ENCODE measurements around the gene KCNK7.

The KCNK7 gene

DNA sequence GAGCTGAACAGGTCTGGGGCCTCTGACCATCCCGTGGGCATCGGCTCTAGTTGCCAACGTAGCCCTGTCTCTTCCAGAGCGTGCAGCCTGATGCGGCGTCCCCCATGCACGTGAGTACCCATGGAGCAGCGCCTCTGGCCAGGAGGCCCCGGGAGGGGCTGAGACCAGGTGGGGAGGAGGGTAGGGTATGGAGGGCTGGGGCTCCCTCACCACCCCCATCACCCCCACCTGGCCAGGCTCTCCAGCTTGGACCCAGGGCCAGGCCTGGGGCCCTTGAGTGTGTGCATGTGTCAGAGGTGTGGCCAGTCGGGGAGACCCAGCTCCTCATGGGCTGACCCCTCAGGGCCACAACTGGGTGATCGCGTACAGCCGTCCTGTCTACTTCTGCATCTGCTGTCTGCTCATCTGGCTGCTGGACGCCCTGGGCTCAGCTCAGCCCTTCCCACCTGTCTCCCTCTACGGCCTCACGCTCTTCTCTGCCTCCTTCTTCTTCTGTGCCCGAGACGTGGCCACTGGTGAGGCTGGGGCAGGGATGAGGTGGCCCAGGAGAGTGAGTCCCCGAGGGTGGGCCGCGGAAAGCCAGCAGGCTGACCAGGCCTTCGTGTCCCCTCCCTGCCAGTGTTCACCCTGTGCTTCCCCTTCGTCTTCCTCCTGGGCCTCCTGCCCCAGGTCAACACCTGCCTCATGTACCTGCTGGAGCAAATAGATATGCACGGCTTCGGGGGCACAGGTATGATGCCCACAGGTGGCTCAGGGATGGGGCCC lies 28.4 kb upstream of the KCNK7 start:
- TF ChIP-seq, protein P1, sequence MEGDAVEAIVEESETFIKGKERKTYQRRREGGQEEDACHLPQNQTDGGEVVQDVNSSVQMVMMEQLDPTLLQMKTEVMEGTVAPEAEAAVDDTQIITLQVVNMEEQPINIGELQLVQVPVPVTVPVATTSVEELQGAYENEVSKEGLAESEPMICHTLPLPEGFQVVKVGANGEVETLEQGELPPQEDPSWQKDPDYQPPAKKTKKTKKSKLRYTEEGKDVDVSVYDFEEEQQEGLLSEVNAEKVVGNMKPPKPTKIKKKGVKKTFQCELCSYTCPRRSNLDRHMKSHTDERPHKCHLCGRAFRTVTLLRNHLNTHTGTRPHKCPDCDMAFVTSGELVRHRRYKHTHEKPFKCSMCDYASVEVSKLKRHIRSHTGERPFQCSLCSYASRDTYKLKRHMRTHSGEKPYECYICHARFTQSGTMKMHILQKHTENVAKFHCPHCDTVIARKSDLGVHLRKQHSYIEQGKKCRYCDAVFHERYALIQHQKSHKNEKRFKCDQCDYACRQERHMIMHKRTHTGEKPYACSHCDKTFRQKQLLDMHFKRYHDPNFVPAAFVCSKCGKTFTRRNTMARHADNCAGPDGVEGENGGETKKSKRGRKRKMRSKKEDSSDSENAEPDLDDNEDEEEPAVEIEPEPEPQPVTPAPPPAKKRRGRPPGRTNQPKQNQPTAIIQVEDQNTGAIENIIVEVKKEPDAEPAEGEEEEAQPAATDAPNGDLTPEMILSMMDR (IDR thresholded peaks at IDR 0.05; ENCODE audit: extremely low read depth, missing control alignments): no peak
- DNase-seq (ENCODE audit: low spot score): no peak

DNA sequence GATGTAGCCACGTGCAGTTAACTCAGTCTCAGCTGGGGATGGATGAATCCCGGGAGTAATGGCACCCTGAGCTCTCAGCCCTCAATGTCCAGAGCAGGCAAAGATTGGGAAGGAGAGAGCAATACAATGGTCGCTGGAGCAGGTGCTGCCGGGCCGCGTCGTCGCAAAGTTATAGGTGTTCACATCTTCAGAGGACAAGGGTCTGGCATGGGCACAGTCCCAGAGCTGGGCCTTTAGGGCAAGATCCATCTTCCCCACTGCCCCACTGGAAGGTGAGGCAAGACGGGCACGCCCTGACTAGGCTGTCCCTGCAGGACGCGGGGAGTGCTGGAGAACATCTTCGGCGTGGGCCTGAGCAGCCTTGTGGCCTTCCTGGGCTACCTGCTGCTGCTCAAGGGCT lies 27.6 kb upstream of the KCNK7 start:
- TF ChIP-seq, protein P1 (IDR thresholded peaks at IDR 0.05; ENCODE audit: extremely low read depth, missing control alignments): no peak
- DNase-seq (ENCODE audit: low spot score): no peak

DNA sequence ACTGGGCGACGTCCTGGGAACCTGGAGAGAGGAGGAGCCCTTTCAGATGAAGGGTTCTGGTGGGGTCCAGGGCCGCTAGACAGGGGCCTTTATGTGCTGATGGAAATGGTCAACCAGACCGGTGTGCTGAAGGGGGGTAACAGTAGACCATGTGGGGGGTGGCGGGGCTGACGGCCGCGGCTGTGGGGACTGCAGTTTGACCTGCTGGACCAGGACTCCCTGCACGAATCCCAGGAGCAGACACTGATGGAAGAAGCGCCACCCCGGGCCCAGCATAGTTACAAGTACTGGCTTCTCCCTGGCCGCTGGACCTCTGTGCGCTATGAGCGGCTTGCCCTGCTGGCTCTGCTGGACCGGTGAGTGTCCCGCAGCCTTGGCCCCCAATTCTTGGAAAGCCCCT lies 26.4 kb upstream of the KCNK7 start:
- DNase-seq (ENCODE audit: low spot score): no peak
- TF ChIP-seq, protein P1 (IDR thresholded peaks at IDR 0.05; ENCODE audit: extremely low read depth, missing control alignments): no peak

DNA sequence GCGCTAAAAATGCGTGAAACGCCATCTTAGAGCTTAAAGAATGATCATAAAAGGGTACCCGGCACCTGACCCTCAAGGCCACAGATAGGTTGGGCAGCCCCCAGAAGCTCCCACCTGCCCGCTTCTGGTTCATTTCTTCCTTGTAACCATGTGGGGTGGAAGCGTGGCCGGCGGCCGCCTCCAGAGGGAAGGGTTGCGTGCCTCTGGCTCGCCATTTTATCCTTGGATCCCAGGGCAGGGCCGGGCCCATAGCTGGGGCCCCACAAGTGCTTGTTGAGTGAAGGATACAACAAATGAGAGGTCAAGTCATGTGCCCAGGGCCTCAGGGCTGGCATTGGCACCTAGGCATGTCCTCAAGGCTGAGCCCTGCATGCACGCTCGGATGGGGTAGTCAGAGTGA lies 25.9 kb upstream of the KCNK7 start:
- TF ChIP-seq, protein P1 (IDR thresholded peaks at IDR 0.05; ENCODE audit: extremely low read depth, missing control alignments): no peak
- DNase-seq (ENCODE audit: low spot score): no peak

DNA sequence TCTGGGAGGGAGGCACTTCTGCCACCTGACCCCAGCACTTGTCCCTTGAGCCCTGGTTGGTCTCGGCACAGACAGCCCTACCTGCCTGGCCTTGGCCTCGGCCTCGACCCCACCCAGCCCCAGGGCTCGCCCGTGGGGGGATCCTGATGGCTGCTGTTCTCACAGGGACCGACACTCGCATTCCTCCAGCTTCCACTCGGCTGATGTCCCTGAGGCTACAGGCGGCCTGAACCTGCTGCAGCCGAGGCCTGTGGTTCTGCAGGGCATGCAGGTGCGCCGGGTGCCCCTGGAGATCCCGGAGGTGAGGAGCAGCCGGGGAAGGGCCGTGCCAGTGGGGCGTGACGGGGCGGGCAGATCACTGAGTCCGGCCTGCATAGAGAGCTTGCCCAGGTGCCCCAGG lies 25.1 kb upstream of the KCNK7 start:
- TF ChIP-seq, protein P1 (IDR thresholded peaks at IDR 0.05; ENCODE audit: extremely low read depth, missing control alignments): no peak
- DNase-seq (ENCODE audit: low spot score): no peak

DNA sequence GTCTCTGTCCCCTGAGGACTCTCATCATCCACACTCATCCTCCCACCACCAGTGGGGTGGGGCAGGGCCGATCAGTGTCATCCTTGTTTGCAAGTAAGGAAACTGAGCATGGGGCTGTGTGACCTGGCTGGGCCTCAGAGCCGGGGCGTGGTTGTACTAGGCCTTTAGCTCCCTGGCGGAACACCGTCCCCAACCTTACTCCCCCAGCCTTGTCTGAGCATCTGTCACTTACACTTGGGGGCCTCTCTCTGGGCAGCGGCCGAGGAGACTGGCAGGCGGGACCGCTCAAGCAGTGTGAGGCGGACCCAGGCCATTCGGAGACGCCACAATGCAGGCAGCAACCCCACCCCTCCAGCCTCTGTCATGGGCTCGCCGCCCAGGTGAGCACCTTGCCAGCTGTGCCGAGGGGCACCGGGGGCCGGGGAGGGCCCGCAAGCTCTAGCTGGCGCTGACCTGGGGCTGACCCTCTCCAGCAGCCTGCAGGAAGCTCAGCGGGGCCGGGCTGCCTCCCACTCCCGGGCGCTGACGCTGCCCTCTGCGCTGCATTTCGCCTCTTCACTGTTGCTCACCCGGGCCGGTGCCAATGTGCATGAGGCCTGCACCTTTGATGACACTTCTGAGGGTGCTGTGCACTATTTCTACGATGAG lies 23.8 kb upstream of the KCNK7 start:
- TF ChIP-seq, protein P1 (IDR thresholded peaks at IDR 0.05; ENCODE audit: extremely low read depth, missing control alignments): no peak

DNA sequence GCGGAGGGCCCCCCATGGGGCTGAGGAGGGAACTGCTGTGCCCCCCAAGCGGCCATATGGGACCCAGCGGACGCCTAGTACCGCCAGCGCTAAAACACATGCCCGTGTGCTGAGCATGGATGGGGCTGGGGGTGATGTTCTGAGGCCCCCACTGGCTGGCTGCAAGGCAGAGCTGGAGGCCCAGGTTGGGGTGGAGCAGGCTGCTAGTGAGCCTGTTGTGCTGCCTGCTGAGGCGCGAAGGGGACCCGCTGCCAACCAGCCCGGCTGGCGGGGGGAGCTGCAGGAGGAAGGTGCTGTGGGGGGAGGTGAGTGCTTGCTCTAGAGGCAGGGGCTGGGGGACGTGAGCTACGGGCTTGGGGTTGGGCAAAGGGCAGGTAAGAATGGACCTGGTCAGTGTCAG lies 23.2 kb upstream of the KCNK7 start:
- no peak for DNase-seq (ENCODE audit: low spot score)
- TF ChIP-seq, protein P1 (IDR thresholded peaks at IDR 0.05; ENCODE audit: extremely low read depth, missing control alignments): no peak

More for the DNA sequence above, 23.8 kb upstream of the KCNK7 start:
- no peak for DNase-seq (ENCODE audit: low spot score)

Data from GM20000 (cell line).